GM13977 (cell line): ENCODE results near the gene MTA1.

Experiments used
- DNase-seq: peaks from one replicate; pipeline ENCODE4 v3.0.0; 2012; ENCODE audit warnings: low spot score
- CTCF ChIP-seq: IDR thresholded peaks from 2 replicates; pipeline ENCODE4 v1.5.1; 2012; ENCODE audit warnings: mild to moderate bottlenecking, control low read depth; ENCODE audit not compliant: insufficient read depth; ENCODE audit errors: extremely low read depth, missing control alignments
- in situ Hi-C: fragments of 300-500 bp; cut with MboI; formaldehyde crosslinking; loops from one replicate; pipeline ENCODE4 v1.12.0; 2022; ENCODE audit warnings: low sequenced_read_pairs, low pct_unique_long_range_greater_than_20kb, mixed read lengths, inconsistent platforms; ENCODE audit not compliant: unreplicated experiment

The MTA1 gene

GRCh38 chr14:105447651-105448640, 28.3 kb downstream of the MTA1 start:
- TF ChIP-seq CTCF, result no peak
- in situ Hi-C loops, result no loop called here
- no peak for DNase-seq

GRCh38 chr14:105448706-105449111, 29.1 kb downstream of the MTA1 start:
- TF ChIP-seq CTCF, result peak; percentile 67
- DNase-seq, result peak; percentile 89
- in situ Hi-C loops, result no loop called here

DNA sequence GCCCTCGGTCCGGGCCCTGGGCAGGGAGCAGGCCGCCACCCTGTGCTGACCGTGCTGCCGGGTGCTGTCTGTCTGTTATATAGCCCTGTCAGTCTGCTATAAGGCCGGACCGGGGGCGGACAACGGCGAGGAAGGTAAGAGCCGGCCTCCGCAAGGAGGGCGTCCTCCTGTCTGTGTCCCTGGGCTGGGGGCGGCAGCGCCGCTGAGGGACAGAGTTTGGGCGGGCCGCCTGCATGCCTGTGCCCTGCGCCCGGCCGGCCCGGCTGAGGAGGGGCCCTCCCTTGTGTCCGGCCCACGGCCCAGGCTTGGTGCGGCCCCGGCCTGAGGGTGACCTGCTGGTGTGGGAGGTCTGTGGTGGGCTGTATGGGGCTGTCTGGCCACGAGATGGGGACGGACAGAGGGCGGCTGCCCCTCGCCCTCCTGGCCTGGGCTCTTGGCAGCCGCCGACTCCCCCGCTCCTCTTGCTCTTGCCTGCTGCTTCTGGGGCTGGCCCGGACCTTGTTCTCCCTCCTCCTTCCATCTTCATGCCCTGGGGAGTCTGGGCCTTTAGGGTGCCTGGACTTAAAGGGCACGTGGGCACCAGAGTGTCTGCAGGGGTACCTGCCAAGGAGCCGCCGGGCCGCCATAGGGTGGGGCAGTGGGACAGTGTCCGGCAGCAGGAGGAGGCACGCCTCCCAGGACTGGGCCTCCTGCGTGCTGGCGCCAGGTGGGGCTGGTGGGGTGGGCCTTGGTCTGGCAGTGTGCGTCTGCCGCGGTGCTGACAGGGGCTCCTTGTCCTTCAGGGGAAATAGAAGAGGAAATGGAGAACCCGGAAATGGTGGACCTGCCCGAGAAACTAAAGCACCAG, 29.9 kb downstream of the MTA1 start:
- DNase-seq, result no peak
- in situ Hi-C loops, result no loop called here
- no peak for TF ChIP-seq CTCF

DNA sequence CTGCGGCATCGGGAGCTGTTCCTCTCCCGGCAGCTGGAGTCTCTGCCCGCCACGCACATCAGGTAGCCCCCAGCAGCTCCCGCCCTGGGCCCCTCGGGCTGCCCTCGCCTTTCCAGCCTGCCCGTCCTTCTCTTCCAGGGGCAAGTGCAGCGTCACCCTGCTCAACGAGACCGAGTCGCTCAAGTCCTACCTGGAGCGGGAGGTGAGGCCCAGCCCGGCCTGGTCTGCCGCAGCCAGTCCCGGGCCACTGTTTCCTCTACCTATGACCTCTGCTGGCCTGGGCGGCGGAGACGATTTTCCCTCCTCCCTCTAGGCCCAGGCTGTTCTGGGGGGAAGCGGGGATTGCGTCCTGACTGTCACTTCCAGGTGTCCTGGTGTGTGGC, 30.5 kb downstream of the MTA1 start:
- in situ Hi-C loops, result no loop called here
- TF ChIP-seq CTCF, result no peak
- no peak for DNase-seq

GRCh38 chr14:105450864-105451720, 31.5 kb downstream of the MTA1 start:
- no peak for TF ChIP-seq CTCF
- DNase-seq, result no peak
- in situ Hi-C loops, result no loop called here

GRCh38 chr14:105452963-105453362, 33.3 kb downstream of the MTA1 start:
- TF ChIP-seq CTCF, result no peak
- DNase-seq, result no peak
- in situ Hi-C loops, result no loop called here
